ENCODE data around the gene CRELD1. TPM values are rescaled to one million over a fixed set of nuclear protein-coding genes. Genes with fewer than 3 reads are reported as not detected.
A peak's percentile ranks its signal among the peaks of the same experiment; 100 is the strongest.

The CRELD1 gene
- total and polyA plus RNA-seq, 2 of the 13 experiments (the other 11 are each of a cell fraction or from before 2014, with no cell fraction given) = 27.1 to 61.9 TPM

- TF ChIP-seq, protein P1, sequence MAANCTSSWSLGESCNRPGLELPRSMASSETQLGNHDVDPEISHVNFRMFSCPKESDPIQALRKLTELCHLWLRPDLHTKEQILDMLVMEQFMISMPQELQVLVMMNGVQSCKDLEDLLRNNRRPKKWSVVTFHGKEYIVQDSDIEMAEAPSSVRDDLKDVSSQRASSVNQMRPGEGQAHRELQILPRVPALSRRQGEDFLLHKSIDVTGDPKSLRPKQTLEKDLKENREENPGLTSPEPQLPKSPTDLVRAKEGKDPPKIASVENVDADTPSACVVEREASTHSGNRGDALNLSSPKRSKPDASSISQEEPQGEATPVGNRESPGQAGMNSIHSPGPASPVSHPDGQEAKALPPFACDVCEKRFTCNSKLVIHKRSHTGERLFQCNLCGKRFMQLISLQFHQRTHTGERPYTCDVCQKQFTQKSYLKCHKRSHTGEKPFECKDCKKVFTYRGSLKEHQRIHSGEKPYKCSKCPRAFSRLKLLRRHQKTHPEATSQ (CRISPR knock-in tag; IDR thresholded peaks at IDR 0.05; ENCODE audit: borderline replicate concordance) = 0 out of 2 replicates have a peak, but pooled peaks have one; percentile 21
- TF ChIP-seq ZNF441 (CRISPR knock-in tag; IDR thresholded peaks at IDR 0.05; ENCODE audit: borderline replicate concordance) = peak; percentile 86; the same call in 1 of the 2 replicates
- TF ChIP-seq ZMAT3 (CRISPR knock-in tag; conservative IDR thresholded peaks at IDR 0.05) = peak; percentile 88; the same call in 1 of the 2 replicates
- TF ChIP-seq KMT2B (CRISPR knock-in tag; IDR thresholded peaks at IDR 0.05) = 0 out of 2 replicates have a peak, but pooled peaks have one; percentile 48
- TF ChIP-seq ZNF160 (CRISPR knock-in tag; IDR thresholded peaks at IDR 0.05) = peak; percentile 32
- no peak for TF ChIP-seq DNMT3B (CRISPR knock-in tag; conservative IDR thresholded peaks at IDR 0.05)
- no peak for TF ChIP-seq FOXA1 (IDR thresholded peaks at IDR 0.05)
- peak; percentile 51 for TF ChIP-seq FOXA1 (CRISPR knock-in tag; IDR thresholded peaks at IDR 0.05)
- no peak for TF ChIP-seq MAFF (IDR thresholded peaks at IDR 0.05; ENCODE audit: low read depth, low read length)
- peak; percentile 89 for TF ChIP-seq NKX3-1 (CRISPR knock-in tag; IDR thresholded peaks at IDR 0.05)
- TF ChIP-seq KAT2B (IDR thresholded peaks at IDR 0.05; ENCODE audit: borderline replicate concordance, low read depth, low read length) = no peak
- TF ChIP-seq PHF8 (CRISPR knock-in tag; IDR thresholded peaks at IDR 0.05) = peak; percentile 74; the same call in 1 of the 2 replicates
- TF ChIP-seq AGO1 (IDR thresholded peaks at IDR 0.05; ENCODE audit: low read depth, low read length, poor library complexity, severe bottlenecking) = no peak
- TF ChIP-seq ZKSCAN8 (CRISPR knock-in tag; IDR thresholded peaks at IDR 0.05; ENCODE audit: borderline replicate concordance) = 0 out of 2 replicates have a peak, but pooled peaks have one; percentile 23
- peak; percentile 70 for TF ChIP-seq ZNF607 (CRISPR knock-in tag; IDR thresholded peaks at IDR 0.05; ENCODE audit: borderline replicate concordance)
- TF ChIP-seq SP4 (CRISPR knock-in tag; IDR thresholded peaks at IDR 0.05) = peak; percentile 38
- no peak for TF ChIP-seq ATF1 (CRISPR knock-in tag; IDR thresholded peaks at IDR 0.05)
- TF ChIP-seq ELF4 (CRISPR knock-in tag; IDR thresholded peaks at IDR 0.05; ENCODE audit: borderline replicate concordance) = 0 out of 2 replicates have a peak, but pooled peaks have one; percentile 39
- TF ChIP-seq ZNF329 (CRISPR knock-in tag; IDR thresholded peaks at IDR 0.05; ENCODE audit: low read depth) = no peak
- peak; percentile 50; the same call in 1 of the 2 replicates for TF ChIP-seq MYNN (CRISPR knock-in tag; IDR thresholded peaks at IDR 0.05; ENCODE audit: low read depth)
- TF ChIP-seq YEATS2 (CRISPR knock-in tag; IDR thresholded peaks at IDR 0.05; ENCODE audit: borderline replicate concordance) = 0 out of 2 replicates have a peak, but pooled peaks have one; percentile 11
- TF ChIP-seq KLF6 (CRISPR knock-in tag; IDR thresholded peaks at IDR 0.05) = peak; percentile 78; the same call in 1 of the 2 replicates
- 0 out of 2 replicates have a peak, but pooled peaks have one; percentile 45 for TF ChIP-seq KAT8 (CRISPR knock-in tag; IDR thresholded peaks at IDR 0.05)
- peak; percentile 68 for TF ChIP-seq HDAC2 (CRISPR knock-in tag; IDR thresholded peaks at IDR 0.05)
- TF ChIP-seq, protein P2, sequence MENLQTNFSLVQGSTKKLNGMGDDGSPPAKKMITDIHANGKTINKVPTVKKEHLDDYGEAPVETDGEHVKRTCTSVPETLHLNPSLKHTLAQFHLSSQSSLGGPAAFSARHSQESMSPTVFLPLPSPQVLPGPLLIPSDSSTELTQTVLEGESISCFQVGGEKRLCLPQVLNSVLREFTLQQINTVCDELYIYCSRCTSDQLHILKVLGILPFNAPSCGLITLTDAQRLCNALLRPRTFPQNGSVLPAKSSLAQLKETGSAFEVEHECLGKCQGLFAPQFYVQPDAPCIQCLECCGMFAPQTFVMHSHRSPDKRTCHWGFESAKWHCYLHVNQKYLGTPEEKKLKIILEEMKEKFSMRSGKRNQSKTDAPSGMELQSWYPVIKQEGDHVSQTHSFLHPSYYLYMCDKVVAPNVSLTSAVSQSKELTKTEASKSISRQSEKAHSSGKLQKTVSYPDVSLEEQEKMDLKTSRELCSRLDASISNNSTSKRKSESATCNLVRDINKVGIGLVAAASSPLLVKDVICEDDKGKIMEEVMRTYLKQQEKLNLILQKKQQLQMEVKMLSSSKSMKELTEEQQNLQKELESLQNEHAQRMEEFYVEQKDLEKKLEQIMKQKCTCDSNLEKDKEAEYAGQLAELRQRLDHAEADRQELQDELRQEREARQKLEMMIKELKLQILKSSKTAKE (CRISPR knock-in tag; IDR thresholded peaks at IDR 0.05; ENCODE audit: borderline replicate concordance) = peak; percentile 21; the same call in 1 of the 2 replicates
- no peak for TF ChIP-seq TBL1XR1 (IDR thresholded peaks at IDR 0.05; ENCODE audit: borderline replicate concordance, low read length, partially characterized antibody)
- peak; percentile 68; the same call in 1 of the 2 replicates for TF ChIP-seq ZSCAN20 (CRISPR knock-in tag; IDR thresholded peaks at IDR 0.05; ENCODE audit: borderline replicate concordance)
- TF ChIP-seq SALL1 (CRISPR knock-in tag; IDR thresholded peaks at IDR 0.05) = peak; percentile 75
These were observed 13.7 kb downstream of the CRELD1 start (continued) for GRCh38 chr3:9947025-9947995.
